HCT116 (cell line): Measurements from ENCODE around the gene THPO. TPM values are rescaled to one million over a fixed set of nuclear protein-coding genes. Genes with fewer than 3 reads are reported as not detected.

Experiments
- ATAC-seq: fragments of 200-7000 bp; cut with Tn5 transposase; 2 replicates; pipeline ENCODE4 v1.9.1; 2020; ENCODE audit warnings: mild to moderate bottlenecking, moderate library complexity
- BruUV-seq: library from RNA; stranded (reverse); fragments of 400-500 nt; replicated peaks from 2 replicates; lab custom pipeline; 2021; lab: Mats Ljungman, UMichigan
- CTCF ChIA-PET: fragments of 300-600 bp; sonication (Branson Sonifier 250); formaldehyde crosslinking; loops from one replicate; lab custom pipeline; 2021; ENCODE audit warnings: antibody characterized with exemption; lab: Charles Lee
- POLR2A ChIA-PET: fragments of 300-600, 350-600 bp; sonication (Branson Sonifier 250); formaldehyde crosslinking; loops from one replicate; lab custom pipeline; 2021; ENCODE audit warnings: antibody characterized with exemption; lab: Charles Lee
- RAD21 ChIA-PET, 2 experiments: fragments of 300-600 bp; sonication (Branson Sonifier 250); formaldehyde crosslinking; loops; one replicate each; lab custom pipeline; 2023; ENCODE audit warnings: low total read pairs in 2 of 2; ENCODE audit not compliant: uncharacterized antibody in 2 of 2, unreplicated experiment in 2 of 2, low non-redundant PET in 1 of 2; lab: Charles Lee
- DNase-seq: peaks from one replicate; pipeline ENCODE4 v3.0.0-alpha.2; 2010; ENCODE audit warnings: low read depth, low spot score
- H2AFZ ChIP-seq: fragments of 200-600 bp; shearing (Covaris generic), sonication (generic); 2 replicates; pipeline ENCODE4 v1.6.1; 2017; ENCODE audit warnings: low read depth, mixed run types, mixed read lengths, antibody characterized with exemption, low read length; ENCODE audit not compliant: poor library complexity, severe bottlenecking
- H3K27ac ChIP-seq: 2 replicates; pipeline ENCODE4 v1.5.1; 2012; ENCODE audit warnings: low read depth, low read length
- H3K27me3 ChIP-seq: fragments of 200-600 bp; sonication (generic); 2 replicates; pipeline ENCODE4 v1.6.1; 2016; ENCODE audit warnings: mixed run types, low read length, mixed read lengths; ENCODE audit not compliant: insufficient read depth
- H3K36me3 ChIP-seq, 2 experiments: fragments of 200-500 bp in 1 of 2; fragments of 200-600 bp in 1 of 2; sonication (Bioruptor generic) in 1 of 2; sonication (generic) in 1 of 2; 2 replicates each; pipeline versions ENCODE4 v1.5.1 to v1.6.1; 2014 to 2016; ENCODE audit warnings: low read length in 2 of 2, inconsistent platforms in 1 of 2, mixed read lengths in 1 of 2, mixed run types in 1 of 2; ENCODE audit not compliant: insufficient read depth in 2 of 2, control insufficient read depth in 1 of 2
- H3K4me1 ChIP-seq, 2 experiments: fragments of 200-600 bp in 1 of 2; sonication (generic) in 1 of 2; 2 replicates each; pipeline versions ENCODE4 v1.5.1 to v1.6.1; 2012 to 2017; ENCODE audit warnings: low read length in 2 of 2, inconsistent platforms in 1 of 2, mild to moderate bottlenecking in 1 of 2, mixed read lengths in 1 of 2, mixed run types in 1 of 2, moderate library complexity in 1 of 2; ENCODE audit not compliant: insufficient read depth in 2 of 2, control insufficient read depth in 1 of 2
- H3K4me2 ChIP-seq: fragments of 200-600 bp; sonication (generic); 2 replicates; pipeline ENCODE4 v1.6.1; 2017; ENCODE audit warnings: mixed run types, low read length, mixed read lengths
- H3K4me3 ChIP-seq, 2 experiments: fragments of 200-600 bp in 1 of 2; sonication (generic) in 1 of 2; replicated peaks in 1 of 2; 2 replicates each; pipeline ENCODE4 v1.5.1; 2011 to 2016; ENCODE audit warnings: low read length in 2 of 2, control low read depth in 1 of 2, low read depth in 1 of 2, mild to moderate bottlenecking in 1 of 2, mixed read lengths in 1 of 2, mixed run types in 1 of 2
- H3K79me2 ChIP-seq: fragments of 200-600 bp; sonication (generic); 2 replicates; pipeline ENCODE4 v1.6.1; 2017; ENCODE audit warnings: mild to moderate bottlenecking, mixed run types, low read length, moderate library complexity, mixed read lengths; ENCODE audit not compliant: insufficient read depth
- H3K9ac ChIP-seq: fragments of 200-600 bp; sonication (generic); 2 replicates; pipeline ENCODE4 v1.6.1; 2016; ENCODE audit warnings: low read length, mixed read lengths
- H3K9me2 ChIP-seq: fragments of 200-600 bp; sonication (generic), shearing (Covaris generic); 2 replicates; pipeline ENCODE4 v1.6.1; 2017; ENCODE audit warnings: mixed run types, mild to moderate bottlenecking, moderate library complexity; ENCODE audit not compliant: insufficient read depth
- H3K9me3 ChIP-seq, 2 experiments: fragments of 200-500 bp in 1 of 2; fragments of 200-600 bp in 1 of 2; sonication (Bioruptor generic) in 1 of 2; sonication (generic) in 1 of 2; 2 replicates each; pipeline ENCODE4 v1.6.1; 2014 to 2017; ENCODE audit warnings: low read length in 2 of 2, mixed read lengths in 2 of 2, inconsistent platforms in 1 of 2, low read depth in 1 of 2, mild to moderate bottlenecking in 1 of 2, mixed run types in 1 of 2, moderate library complexity in 1 of 2; ENCODE audit not compliant: control insufficient read depth in 1 of 2, insufficient read depth in 1 of 2
- H4K20me1 ChIP-seq: fragments of 200-600 bp; sonication (generic), shearing (Covaris generic); 2 replicates; pipeline ENCODE4 v1.6.1; 2017; ENCODE audit warnings: mixed run types, mild to moderate bottlenecking, moderate library complexity; ENCODE audit not compliant: insufficient read depth
- CEBPB ChIP-seq: IDR thresholded peaks from 2 replicates; pipeline ENCODE4 v1.6.1; 2012; ENCODE audit warnings: low read depth
- ELF1 ChIP-seq: IDR thresholded peaks from 2 replicates; pipeline ENCODE4 v1.6.1; 2012; ENCODE audit warnings: low read depth, borderline replicate concordance
- EZH2 ChIP-seq: fragments of 200-600 bp; sonication (generic); IDR thresholded peaks from 2 replicates; pipeline ENCODE4 v1.6.1; 2017; ENCODE audit warnings: antibody characterized with exemption, mixed run types
- EZH2phosphoT487 ChIP-seq: fragments of 200-600 bp; IDR thresholded peaks from 2 replicates; pipeline ENCODE4 v1.6.1; 2018; ENCODE audit warnings: antibody characterized with exemption, borderline replicate concordance
- RAD21 ChIP-seq: IDR thresholded peaks from 2 replicates; pipeline ENCODE4 v1.6.1; 2012; ENCODE audit warnings: low read depth, mild to moderate bottlenecking
- SP1 ChIP-seq: IDR thresholded peaks from 2 replicates; pipeline ENCODE4 v1.6.1; 2012; ENCODE audit warnings: low read depth
- intact Hi-C: fragments of 100-400 bp; cut with micrococcal nuclease; formaldehyde crosslinking; loops from 2 replicates; pipeline ENCODE4 v1.10.0; 2022
- total RNA-seq: library from RNA; stranded (reverse); gene quantifications from one replicate; pipeline ENCODE4 v1.2.1, GENCODE V29; 2021; ENCODE audit not compliant: unreplicated experiment
- TF ChIP-seq, protein P1 (sequence below): IDR thresholded peaks from 2 replicates; pipeline ENCODE4 v1.6.1; 2011; ENCODE audit warnings: mild to moderate bottlenecking, low read length, moderate library complexity; ENCODE audit not compliant: insufficient replicate concordance; ENCODE audit errors: extremely low read depth

THPO gene
- total RNA-seq, 1 experiment from 2014 or later, result not detected

- H3K36me3 ChIP-seq, result no peaks in the 10 kb centered on the region
- peaks cover 4 to 8% of the 10 kb centered on the region in 2 experiments; a peak in 2 of 4 replicates for H3K4me1 ChIP-seq
- no peak overlapping the region for H3K27ac ChIP-seq
- no peaks in the 10 kb centered on the region for H3K9me3 ChIP-seq
- H3K27me3 ChIP-seq, result no peaks in the 10 kb centered on the region
- CTCF ChIA-PET, result no interaction called here
- no peak for TF ChIP-seq RAD21
- TF ChIP-seq CEBPB, result no peak
- no peak for TF ChIP-seq EZH2phosphoT487
- TF ChIP-seq EZH2, result no peak
- TF ChIP-seq SP1, result no peak
- no peak for TF ChIP-seq ELF1
- TF ChIP-seq, protein P1, sequence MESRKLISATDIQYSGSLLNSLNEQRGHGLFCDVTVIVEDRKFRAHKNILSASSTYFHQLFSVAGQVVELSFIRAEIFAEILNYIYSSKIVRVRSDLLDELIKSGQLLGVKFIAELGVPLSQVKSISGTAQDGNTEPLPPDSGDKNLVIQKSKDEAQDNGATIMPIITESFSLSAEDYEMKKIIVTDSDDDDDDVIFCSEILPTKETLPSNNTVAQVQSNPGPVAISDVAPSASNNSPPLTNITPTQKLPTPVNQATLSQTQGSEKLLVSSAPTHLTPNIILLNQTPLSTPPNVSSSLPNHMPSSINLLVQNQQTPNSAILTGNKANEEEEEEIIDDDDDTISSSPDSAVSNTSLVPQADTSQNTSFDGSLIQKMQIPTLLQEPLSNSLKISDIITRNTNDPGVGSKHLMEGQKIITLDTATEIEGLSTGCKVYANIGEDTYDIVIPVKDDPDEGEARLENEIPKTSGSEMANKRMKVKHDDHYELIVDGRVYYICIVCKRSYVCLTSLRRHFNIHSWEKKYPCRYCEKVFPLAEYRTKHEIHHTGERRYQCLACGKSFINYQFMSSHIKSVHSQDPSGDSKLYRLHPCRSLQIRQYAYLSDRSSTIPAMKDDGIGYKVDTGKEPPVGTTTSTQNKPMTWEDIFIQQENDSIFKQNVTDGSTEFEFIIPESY, result no peak
- TF ChIP-seq, all 23 proteins: peak for 0
- Histone ChIP-seq H4K20me1 (no peaks in the 10 kb centered on the region), H2AFZ (no peak overlapping the region), H3K9me2 (no peaks in the 10 kb centered on the region), H3K79me2 (no peaks in the 10 kb centered on the region), H3K4me2 (no peak overlapping the region), H3K9ac (no peak overlapping the region), H3K4me3 (no peak overlapping the region)
- ChIA-PET POLR2A (interaction anchor here (1.2 kb wide), 1 partner anchor 9 kb away, joined by 3 read pairs; no protein-coding TSS in a partner anchor), RAD21 (no interaction called here)
- DNase-seq (no peak), ATAC-seq (no peak)
- intact Hi-C loops, result no loop called here
- no TSS peak for BruUV-seq
These were observed 6.3 kb upstream of the THPO start for GRCh38 chr3:184384342-184384741.
